Ishikawa (cell line): ENCODE measurements around the gene ANAPC16.

ENCODE experiments used
- CEBPB ChIP-seq: IDR thresholded peaks from 2 replicates; pipeline ENCODE4 v1.6.1; 2012
- CREB1 ChIP-seq: IDR thresholded peaks from 2 replicates; pipeline ENCODE4 v1.6.1; 2012; ENCODE audit warnings: low read depth
- EGR1 ChIP-seq: IDR thresholded peaks from 2 replicates; pipeline ENCODE4 v1.6.1; 2012
- EP300 ChIP-seq: IDR thresholded peaks from 2 replicates; pipeline ENCODE4 v1.6.1; 2012; ENCODE audit warnings: borderline replicate concordance
- FOXM1 ChIP-seq: IDR thresholded peaks from 2 replicates; pipeline ENCODE4 v1.6.1; 2012; ENCODE audit warnings: low read depth, borderline replicate concordance
- NFIC ChIP-seq: IDR thresholded peaks from 2 replicates; pipeline ENCODE4 v1.6.1; 2012
- RAD21 ChIP-seq: IDR thresholded peaks from 2 replicates; pipeline ENCODE4 v1.6.1; 2012; ENCODE audit warnings: low read depth
- TAF1 ChIP-seq: IDR thresholded peaks from 2 replicates; pipeline ENCODE4 v1.6.1; 2012; ENCODE audit warnings: low read depth, mild to moderate bottlenecking
- TCF12 ChIP-seq: IDR thresholded peaks from 2 replicates; pipeline ENCODE4 v1.6.1; 2012; ENCODE audit warnings: low read depth
- TEAD4 ChIP-seq: IDR thresholded peaks from 2 replicates; pipeline ENCODE4 v1.6.1; 2012
- YY1 ChIP-seq: IDR thresholded peaks from 2 replicates; pipeline ENCODE4 v1.6.1; 2012; ENCODE audit warnings: low read depth
- ZBTB7A ChIP-seq: IDR thresholded peaks from 2 replicates; pipeline ENCODE4 v1.6.1; 2012; ENCODE audit warnings: low read depth
- TF ChIP-seq, protein P1 (sequence below): IDR thresholded peaks from 2 replicates; pipeline ENCODE4 v1.6.1; 2012; ENCODE audit warnings: low read depth, mild to moderate bottlenecking
- TF ChIP-seq, protein P2 (sequence below): IDR thresholded peaks from 2 replicates; pipeline ENCODE4 v1.6.1; 2012
- TF ChIP-seq, protein P3 (sequence below): IDR thresholded peaks from 2 replicates; pipeline ENCODE4 v1.6.1; 2012

ANAPC16 gene

DNA sequence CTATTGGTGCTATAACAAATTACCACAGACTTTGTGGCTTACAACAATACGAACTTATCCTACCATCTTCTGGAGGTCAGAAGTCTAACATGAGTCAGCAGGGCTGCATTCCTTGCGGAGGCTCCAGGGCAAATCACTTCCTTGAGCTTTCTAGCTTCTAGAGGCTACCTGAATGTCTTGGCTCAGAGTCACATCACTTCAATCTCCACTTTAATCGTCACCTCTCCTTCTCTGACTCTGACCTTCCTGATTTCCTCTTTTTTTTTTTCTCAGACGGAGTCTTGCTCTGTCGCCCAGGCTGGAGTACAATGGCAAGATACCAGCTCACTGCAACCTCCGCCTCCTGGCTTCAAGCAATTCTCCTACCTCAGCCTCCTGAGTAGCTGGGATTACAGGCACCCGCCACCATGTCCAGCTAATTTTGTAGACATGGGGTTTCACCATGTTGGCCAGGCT, 44.6 kb upstream of the ANAPC16 start:
- TF ChIP-seq CEBPB (no peak), CREB1 (no peak), EP300 (peak; percentile 57; the same call in 1 of the 2 replicates), RAD21 (peak; percentile 17; the same call in 1 of the 2 replicates), TEAD4 (peak; percentile 84), YY1 (no peak), TCF12 (peak; percentile 29; the same call in 1 of the 2 replicates), EGR1 (no peak), FOXM1 (no peak), NFIC (peak; percentile 28; the same call in 1 of the 2 replicates), TAF1 (no peak)
- TF ChIP-seq, protein P1, sequence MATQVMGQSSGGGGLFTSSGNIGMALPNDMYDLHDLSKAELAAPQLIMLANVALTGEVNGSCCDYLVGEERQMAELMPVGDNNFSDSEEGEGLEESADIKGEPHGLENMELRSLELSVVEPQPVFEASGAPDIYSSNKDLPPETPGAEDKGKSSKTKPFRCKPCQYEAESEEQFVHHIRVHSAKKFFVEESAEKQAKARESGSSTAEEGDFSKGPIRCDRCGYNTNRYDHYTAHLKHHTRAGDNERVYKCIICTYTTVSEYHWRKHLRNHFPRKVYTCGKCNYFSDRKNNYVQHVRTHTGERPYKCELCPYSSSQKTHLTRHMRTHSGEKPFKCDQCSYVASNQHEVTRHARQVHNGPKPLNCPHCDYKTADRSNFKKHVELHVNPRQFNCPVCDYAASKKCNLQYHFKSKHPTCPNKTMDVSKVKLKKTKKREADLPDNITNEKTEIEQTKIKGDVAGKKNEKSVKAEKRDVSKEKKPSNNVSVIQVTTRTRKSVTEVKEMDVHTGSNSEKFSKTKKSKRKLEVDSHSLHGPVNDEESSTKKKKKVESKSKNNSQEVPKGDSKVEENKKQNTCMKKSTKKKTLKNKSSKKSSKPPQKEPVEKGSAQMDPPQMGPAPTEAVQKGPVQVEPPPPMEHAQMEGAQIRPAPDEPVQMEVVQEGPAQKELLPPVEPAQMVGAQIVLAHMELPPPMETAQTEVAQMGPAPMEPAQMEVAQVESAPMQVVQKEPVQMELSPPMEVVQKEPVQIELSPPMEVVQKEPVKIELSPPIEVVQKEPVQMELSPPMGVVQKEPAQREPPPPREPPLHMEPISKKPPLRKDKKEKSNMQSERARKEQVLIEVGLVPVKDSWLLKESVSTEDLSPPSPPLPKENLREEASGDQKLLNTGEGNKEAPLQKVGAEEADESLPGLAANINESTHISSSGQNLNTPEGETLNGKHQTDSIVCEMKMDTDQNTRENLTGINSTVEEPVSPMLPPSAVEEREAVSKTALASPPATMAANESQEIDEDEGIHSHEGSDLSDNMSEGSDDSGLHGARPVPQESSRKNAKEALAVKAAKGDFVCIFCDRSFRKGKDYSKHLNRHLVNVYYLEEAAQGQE = no peak
- TF ChIP-seq, protein P2, sequence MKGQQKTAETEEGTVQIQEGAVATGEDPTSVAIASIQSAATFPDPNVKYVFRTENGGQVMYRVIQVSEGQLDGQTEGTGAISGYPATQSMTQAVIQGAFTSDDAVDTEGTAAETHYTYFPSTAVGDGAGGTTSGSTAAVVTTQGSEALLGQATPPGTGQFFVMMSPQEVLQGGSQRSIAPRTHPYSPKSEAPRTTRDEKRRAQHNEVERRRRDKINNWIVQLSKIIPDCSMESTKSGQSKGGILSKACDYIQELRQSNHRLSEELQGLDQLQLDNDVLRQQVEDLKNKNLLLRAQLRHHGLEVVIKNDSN = no peak

DNA sequence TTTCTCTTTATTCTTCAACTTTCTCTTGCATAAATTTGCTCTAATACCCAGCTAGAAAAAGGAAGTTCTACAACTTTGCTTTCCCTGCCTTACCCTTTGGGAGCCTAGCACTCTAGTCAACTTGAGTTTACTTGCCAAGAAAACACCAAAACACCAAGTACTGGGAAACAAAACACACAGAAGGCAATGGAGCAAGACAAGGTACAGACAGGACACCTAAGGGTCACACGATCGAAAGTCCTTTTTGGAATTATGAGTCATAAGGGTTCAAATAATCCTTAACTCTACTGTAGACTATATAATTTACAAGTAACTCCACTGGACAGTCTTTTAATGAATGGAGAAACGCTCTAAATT, 42.6 kb upstream of the ANAPC16 start:
- TF ChIP-seq FOXM1 (no peak), NFIC (no peak), TCF12 (no peak), EP300 (no peak), EGR1 (no peak), CEBPB (no peak), CREB1 (no peak)
- TF ChIP-seq, protein P3, sequence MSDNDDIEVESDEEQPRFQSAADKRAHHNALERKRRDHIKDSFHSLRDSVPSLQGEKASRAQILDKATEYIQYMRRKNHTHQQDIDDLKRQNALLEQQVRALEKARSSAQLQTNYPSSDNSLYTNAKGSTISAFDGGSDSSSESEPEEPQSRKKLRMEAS = no peak

DNA sequence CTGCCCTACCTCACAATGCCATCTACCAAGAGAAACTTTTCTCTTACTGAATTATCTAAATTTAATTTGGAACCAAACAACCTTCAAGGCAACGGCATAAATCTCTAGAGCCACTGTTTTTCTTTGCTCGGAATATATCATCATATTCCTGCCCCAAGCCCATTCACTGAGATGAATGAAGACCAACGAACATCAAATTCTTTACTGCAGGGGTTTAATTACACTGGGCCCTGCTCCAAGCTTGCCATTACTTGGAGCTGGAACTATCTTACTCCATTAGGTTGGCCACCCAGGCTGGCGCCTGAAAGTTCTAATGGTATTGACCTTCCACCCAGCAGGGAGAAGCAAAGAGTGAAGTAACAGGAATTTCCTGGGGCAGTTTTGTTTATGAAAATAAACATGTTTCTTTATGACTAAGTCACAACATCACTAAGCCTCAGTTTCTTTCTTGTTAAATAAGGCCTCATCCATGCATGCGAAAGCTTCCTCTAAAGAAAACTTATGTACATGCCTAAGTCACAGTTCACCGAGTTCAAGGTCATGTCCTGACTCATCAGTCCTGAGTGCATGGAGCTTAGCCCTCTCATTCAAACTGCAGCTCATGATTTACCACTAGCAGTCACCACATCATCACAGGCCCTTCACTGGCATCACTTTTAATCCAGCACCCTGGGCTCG, 42.1 kb upstream of the ANAPC16 start:
- TF ChIP-seq ZBTB7A (no peak), RAD21 (peak; percentile 16; the same call in 1 of the 2 replicates), CEBPB (0 out of 2 replicates have a peak, but pooled peaks have one; percentile 30), TAF1 (no peak), TCF12 (peak; percentile 71; the same call in 1 of the 2 replicates), NFIC (peak; percentile 86), YY1 (peak; percentile 14; the same call in 1 of the 2 replicates), CREB1 (no peak), FOXM1 (peak; percentile 62), TEAD4 (peak; percentile 50), EP300 (peak; percentile 70)
- TF ChIP-seq, protein P3 = 0 out of 2 replicates have a peak, but pooled peaks have one; percentile 48

DNA sequence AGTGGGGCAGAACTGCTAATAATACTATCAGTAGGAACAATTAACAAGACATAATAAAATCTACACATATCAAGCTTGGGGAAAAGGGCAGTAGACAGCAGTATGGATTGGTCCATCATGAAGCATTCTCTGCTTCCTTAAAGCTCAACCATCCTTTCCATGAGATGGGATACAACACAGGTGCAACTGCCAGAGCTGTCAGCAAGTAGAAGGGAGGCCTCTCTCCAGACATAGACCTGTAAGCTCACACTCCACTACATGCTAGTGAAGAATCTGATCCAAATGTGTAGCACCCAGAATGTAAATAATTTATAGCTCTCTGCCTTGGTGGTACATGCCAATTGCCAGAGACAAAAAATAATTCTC, 41.5 kb upstream of the ANAPC16 start:
- TF ChIP-seq, protein P2 = no peak
- TF ChIP-seq, protein P3 = no peak
- no peak for TF ChIP-seq RAD21
- no peak for TF ChIP-seq YY1

DNA sequence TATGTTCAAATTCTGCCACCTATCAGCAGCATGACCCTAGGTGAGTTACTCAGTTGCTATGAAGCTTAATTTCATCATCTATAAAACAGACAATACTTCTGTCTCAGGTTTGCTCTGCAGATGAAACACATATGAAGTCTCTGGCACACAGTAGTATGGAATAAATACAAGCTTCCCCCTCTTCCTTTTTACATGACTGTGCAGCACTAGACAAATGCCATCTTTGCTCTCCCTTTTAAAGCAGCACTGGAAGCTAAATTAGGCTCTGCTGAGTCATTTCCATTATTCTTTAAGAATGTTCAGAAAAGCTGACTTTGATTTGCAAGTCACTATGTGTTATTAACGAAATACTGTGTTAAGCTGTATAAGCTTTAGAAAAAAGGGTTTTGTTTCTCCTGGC, 40.7 kb upstream of the ANAPC16 start:
- TF ChIP-seq TAF1 (no peak), RAD21 (no peak)

DNA sequence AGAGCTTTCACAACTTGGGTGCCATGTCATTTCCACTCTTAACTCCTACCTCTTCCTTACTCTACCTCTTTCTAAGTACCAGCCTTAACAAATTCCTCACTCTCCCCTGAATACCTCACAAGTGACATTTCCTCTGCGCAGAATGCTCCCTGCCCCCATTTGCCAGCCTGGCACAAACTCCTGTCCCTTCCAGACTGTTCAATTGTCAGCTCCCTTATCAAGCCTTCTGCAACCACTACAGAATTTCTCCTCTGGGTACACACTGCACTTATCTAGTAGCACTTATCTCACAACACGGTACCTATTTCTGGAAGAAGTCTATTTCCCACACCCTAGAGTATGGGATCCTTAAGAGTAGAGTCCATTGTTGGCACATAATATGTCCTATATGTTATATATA, 39.1 kb upstream of the ANAPC16 start:
- TF ChIP-seq TCF12 = no peak
- no peak for TF ChIP-seq ZBTB7A
- TF ChIP-seq YY1 = no peak
- TF ChIP-seq CREB1 = no peak
- no peak for TF ChIP-seq CEBPB
- TF ChIP-seq RAD21 = no peak
- TF ChIP-seq, protein P2 = no peak
- TF ChIP-seq EP300 = no peak
- no peak for TF ChIP-seq FOXM1
- TF ChIP-seq EGR1 = no peak

DNA sequence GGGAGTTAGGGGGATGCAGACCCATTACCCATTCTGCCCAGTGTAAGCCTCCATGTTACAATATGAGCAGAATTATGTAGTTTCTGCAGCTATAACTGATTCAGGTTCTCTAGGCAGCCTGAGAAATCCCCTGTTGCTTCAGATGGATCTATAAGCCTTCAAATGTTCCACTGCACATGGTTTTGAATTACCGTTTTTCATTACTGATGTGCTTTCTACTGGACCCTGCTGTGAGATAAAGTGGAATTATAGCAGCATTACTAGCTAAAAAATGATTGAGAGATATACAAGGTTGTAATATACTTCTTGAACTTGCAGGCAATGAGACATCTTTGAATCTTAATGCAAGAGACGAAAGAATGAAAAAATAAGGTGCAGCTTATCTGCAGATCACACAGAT, 38.4 kb upstream of the ANAPC16 start:
- TF ChIP-seq EP300 (no peak), YY1 (no peak), EGR1 (no peak), TEAD4 (no peak), NFIC (no peak), ZBTB7A (no peak), FOXM1 (no peak), CEBPB (no peak), TAF1 (no peak), RAD21 (no peak), CREB1 (no peak), TCF12 (no peak)
- TF ChIP-seq, protein P1 = no peak
- TF ChIP-seq, protein P3 = no peak
- TF ChIP-seq, protein P2 = no peak
